ENCODE data around the gene NDUFA5. TPM values are rescaled to one million over a fixed set of nuclear protein-coding genes. Genes with fewer than 3 reads are reported as not detected.
"Not testable (repeated sequence)": the region's sequence is repeated elsewhere in the genome, so short reads cannot be mapped to it uniquely, and the experiment has no call there.

The NDUFA5 gene
- total RNA-seq, 1 experiment from 2014 or later, result 53.4 TPM

DNA sequence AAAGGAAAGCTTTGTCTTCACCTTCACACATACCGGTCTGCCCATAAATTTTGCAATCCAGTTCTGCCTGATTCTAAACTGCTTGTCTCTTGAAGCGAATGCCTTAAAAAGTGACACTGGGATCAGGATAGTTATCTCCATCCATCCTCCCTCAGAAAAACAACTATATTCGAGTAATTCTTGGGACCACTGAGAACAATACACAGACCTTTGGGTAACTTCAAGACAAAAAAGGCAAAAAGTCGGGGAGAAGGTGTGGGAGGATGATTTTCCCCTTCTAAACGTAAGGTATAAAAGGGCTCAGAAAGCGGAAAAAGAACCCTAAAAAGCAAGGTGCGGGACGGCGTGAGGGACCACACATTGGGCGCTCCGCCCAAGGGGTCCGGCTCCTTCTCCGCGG is 25.3 kb downstream of the NDUFA5 start:
- peak overlapping the region; percentile 28 to 33 for H3K4me3 ChIP-seq (ENCODE audit: low read depth in 2 of 2, low read length in 2 of 2)
- in situ Hi-C loops (cut with HindIII; ENCODE audit: low pct_unique_long_range_greater_than_20kb, low sequenced_read_pairs); H3K27me3 ChIP-seq (ENCODE audit: control insufficient read depth, insufficient read depth, low read length); H3K9me3 ChIP-seq (ENCODE audit: control insufficient read depth, insufficient read depth, low read depth, low read length); intact Hi-C loops (cut with micrococcal nuclease; ENCODE audit: unreplicated experiment); H3K4me1 ChIP-seq (ENCODE audit: control insufficient read depth, insufficient read depth, low read length); H3K36me3 ChIP-seq (ENCODE audit: control insufficient read depth, insufficient read depth, low read length); CTCF ChIA-PET; DNase-seq (ENCODE audit: low read depth, low spot score); H3K27ac ChIP-seq (ENCODE audit: low read length); BruUV-seq (replicated peaks); POLR2A ChIA-PET: not testable (repeated sequence)
- ATAC-seq, result peak; percentile 9; the same call in 1 of the 2 replicates

DNA sequence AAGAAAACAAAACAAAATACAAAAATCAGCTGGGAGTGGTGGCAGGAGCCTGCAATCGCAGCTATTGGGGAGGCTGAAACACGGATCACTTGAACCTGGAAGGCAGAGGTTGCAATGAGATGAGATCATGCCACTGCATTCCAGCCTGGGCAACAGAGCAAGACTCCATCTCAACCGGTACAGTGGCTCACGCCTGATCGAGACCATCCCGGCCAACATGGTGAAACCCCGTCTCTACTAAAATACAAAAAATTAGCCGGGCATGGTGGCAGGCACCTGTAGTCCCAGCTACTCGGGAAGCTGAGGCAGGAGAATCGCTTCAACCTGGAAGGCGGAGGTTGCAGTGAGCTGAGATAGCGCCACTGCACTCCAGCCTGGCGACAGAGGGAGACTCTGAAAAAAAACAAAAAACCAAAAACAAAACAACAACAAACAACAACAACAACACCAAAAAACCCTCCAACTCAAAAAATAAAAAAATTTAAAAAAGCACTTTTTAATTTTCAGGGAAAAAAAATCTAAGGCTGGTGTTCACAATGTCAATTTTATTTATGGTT is 27.5 kb downstream of the NDUFA5 start:
- H3K36me3 ChIP-seq (ENCODE audit: control insufficient read depth, insufficient read depth, low read length); DNase-seq (ENCODE audit: low read depth, low spot score); BruUV-seq (replicated peaks); ATAC-seq; H3K4me1 ChIP-seq (ENCODE audit: control insufficient read depth, insufficient read depth, low read length); H3K27ac ChIP-seq (ENCODE audit: low read length); POLR2A ChIA-PET; H3K27me3 ChIP-seq (ENCODE audit: control insufficient read depth, insufficient read depth, low read length); H3K4me3 ChIP-seq (ENCODE audit: low read depth in 2 of 2, low read length in 2 of 2); in situ Hi-C loops (cut with HindIII; ENCODE audit: low pct_unique_long_range_greater_than_20kb, low sequenced_read_pairs); intact Hi-C loops (cut with micrococcal nuclease; ENCODE audit: unreplicated experiment); H3K9me3 ChIP-seq (ENCODE audit: control insufficient read depth, insufficient read depth, low read depth, low read length): not testable (repeated sequence)
- CTCF ChIA-PET, result interaction anchor here (0.7 kb wide), 1 partner anchor 38 kb away, joined by 4 read pairs; no protein-coding TSS in a partner anchor

DNA sequence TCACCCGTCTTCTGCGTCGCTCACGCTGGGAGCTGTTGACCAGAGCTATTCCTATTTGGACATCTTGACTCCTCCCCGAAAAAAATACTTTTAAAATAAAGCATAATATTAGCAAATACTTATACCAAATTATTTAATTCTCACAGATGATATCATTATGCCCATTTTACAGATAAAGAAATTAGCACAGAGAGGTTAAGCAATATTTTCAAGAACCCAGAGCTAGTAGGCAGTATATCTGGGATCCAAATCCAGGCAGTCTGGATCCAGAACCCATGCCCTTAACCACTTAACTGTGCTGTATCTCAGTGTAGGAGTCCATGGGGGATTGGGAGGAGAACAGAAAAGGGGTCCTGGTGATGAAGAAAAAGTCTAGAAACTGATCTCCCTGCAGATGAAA is 29.4 kb downstream of the NDUFA5 start:
- Histone ChIP-seq H3K4me3 (ENCODE audit: low read depth in 2 of 2, low read length in 2 of 2) (no peak overlapping the region), H3K4me1 (ENCODE audit: control insufficient read depth, insufficient read depth, low read length) (no peaks in the 10 kb centered on the region), H3K9me3 (ENCODE audit: control insufficient read depth, insufficient read depth, low read depth, low read length) (no peaks in the 10 kb centered on the region), H3K27me3 (ENCODE audit: control insufficient read depth, insufficient read depth, low read length) (peaks cover 4% of the 10 kb centered on the region), H3K27ac (ENCODE audit: low read length) (no peak overlapping the region), H3K36me3 (ENCODE audit: control insufficient read depth, insufficient read depth, low read length) (no peaks in the 10 kb centered on the region)
- TF ChIP-seq SIN3A (IDR thresholded peaks at IDR 0.05; ENCODE audit: borderline replicate concordance, insufficient read depth, low read depth, low read length) (no peak), POLR2AphosphoS5 (IDR thresholded peaks at IDR 0.05; ENCODE audit: low read depth, low read length) (no peak), TCF7L2 (IDR thresholded peaks at IDR 0.05; ENCODE audit: low read depth, low read length) (no peak)
- TF ChIP-seq, protein P1, sequence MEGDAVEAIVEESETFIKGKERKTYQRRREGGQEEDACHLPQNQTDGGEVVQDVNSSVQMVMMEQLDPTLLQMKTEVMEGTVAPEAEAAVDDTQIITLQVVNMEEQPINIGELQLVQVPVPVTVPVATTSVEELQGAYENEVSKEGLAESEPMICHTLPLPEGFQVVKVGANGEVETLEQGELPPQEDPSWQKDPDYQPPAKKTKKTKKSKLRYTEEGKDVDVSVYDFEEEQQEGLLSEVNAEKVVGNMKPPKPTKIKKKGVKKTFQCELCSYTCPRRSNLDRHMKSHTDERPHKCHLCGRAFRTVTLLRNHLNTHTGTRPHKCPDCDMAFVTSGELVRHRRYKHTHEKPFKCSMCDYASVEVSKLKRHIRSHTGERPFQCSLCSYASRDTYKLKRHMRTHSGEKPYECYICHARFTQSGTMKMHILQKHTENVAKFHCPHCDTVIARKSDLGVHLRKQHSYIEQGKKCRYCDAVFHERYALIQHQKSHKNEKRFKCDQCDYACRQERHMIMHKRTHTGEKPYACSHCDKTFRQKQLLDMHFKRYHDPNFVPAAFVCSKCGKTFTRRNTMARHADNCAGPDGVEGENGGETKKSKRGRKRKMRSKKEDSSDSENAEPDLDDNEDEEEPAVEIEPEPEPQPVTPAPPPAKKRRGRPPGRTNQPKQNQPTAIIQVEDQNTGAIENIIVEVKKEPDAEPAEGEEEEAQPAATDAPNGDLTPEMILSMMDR (IDR thresholded peaks at IDR 0.05), result no peak
- TF ChIP-seq, protein P2, sequence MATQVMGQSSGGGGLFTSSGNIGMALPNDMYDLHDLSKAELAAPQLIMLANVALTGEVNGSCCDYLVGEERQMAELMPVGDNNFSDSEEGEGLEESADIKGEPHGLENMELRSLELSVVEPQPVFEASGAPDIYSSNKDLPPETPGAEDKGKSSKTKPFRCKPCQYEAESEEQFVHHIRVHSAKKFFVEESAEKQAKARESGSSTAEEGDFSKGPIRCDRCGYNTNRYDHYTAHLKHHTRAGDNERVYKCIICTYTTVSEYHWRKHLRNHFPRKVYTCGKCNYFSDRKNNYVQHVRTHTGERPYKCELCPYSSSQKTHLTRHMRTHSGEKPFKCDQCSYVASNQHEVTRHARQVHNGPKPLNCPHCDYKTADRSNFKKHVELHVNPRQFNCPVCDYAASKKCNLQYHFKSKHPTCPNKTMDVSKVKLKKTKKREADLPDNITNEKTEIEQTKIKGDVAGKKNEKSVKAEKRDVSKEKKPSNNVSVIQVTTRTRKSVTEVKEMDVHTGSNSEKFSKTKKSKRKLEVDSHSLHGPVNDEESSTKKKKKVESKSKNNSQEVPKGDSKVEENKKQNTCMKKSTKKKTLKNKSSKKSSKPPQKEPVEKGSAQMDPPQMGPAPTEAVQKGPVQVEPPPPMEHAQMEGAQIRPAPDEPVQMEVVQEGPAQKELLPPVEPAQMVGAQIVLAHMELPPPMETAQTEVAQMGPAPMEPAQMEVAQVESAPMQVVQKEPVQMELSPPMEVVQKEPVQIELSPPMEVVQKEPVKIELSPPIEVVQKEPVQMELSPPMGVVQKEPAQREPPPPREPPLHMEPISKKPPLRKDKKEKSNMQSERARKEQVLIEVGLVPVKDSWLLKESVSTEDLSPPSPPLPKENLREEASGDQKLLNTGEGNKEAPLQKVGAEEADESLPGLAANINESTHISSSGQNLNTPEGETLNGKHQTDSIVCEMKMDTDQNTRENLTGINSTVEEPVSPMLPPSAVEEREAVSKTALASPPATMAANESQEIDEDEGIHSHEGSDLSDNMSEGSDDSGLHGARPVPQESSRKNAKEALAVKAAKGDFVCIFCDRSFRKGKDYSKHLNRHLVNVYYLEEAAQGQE (IDR thresholded peaks at IDR 0.05; ENCODE audit: insufficient read depth in 1 of 2, low read depth in 2 of 2, low read length in 1 of 2), result no peak
- ATAC-seq, result no peak
- BruUV-seq (replicated peaks), result no TSS peak
- in situ Hi-C loops (cut with HindIII; ENCODE audit: low pct_unique_long_range_greater_than_20kb, low sequenced_read_pairs) (no loop called here), intact Hi-C loops (cut with micrococcal nuclease; ENCODE audit: unreplicated experiment) (no loop called here)
- no peak for DNase-seq (ENCODE audit: low read depth, low spot score)
- POLR2A ChIA-PET, result no interaction called here
- CTCF ChIA-PET, result no interaction called here

DNA sequence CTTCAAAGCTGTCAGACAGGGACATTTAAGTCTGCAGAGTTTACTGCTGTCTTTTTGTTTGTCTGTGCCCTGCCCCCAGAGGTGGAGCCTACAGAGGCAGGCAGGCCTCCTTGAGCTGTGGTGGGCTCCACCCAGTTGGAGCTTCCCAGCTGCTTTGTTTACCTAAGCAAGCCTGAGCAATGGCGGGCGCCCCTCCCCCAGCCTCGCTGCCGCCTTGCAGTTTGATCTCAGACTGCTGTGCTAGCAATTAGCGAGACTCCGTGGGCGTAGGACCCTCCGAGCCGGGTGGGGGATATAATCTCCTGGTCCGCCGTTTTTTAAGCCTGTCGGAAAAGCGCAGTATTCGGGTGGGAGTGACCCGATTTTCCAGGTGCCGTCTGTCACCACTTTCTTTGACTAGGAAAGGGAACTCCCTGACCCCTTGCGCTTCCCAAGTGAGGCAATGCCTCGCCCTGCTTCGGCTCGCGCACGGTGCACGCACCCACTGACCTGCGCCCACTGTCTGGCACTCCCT is 29.8 kb downstream of the NDUFA5 start:
- not testable (repeated sequence) for BruUV-seq (replicated peaks)

DNA sequence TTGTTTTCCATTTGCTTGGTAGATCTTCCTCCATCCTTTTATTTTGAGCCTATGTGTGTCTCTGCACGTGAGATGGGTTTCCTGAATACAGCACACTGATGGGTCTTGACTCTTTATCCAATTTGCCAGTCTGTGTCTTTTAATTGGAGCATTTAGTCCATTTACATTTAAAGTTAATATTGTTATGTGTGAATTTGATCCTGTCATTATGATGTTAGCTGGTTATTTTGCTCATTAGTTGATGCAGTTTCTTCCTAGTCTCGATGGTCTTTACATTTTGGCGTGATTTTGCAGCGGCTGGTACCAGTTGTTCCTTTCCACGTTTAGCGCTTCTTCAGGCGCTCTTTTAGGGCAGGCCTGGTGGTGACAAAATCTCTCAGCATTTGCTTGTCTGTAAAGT is 31.1 kb downstream of the NDUFA5 start:
- POLR2A ChIA-PET; CTCF ChIA-PET; BruUV-seq (replicated peaks); H3K27me3 ChIP-seq (ENCODE audit: control insufficient read depth, insufficient read depth, low read length); H3K4me1 ChIP-seq (ENCODE audit: control insufficient read depth, insufficient read depth, low read length); intact Hi-C loops (cut with micrococcal nuclease; ENCODE audit: unreplicated experiment); ATAC-seq; H3K36me3 ChIP-seq (ENCODE audit: control insufficient read depth, insufficient read depth, low read length); H3K9me3 ChIP-seq (ENCODE audit: control insufficient read depth, insufficient read depth, low read depth, low read length); H3K4me3 ChIP-seq (ENCODE audit: low read depth in 2 of 2, low read length in 2 of 2); H3K27ac ChIP-seq (ENCODE audit: low read length); DNase-seq (ENCODE audit: low read depth, low spot score); in situ Hi-C loops (cut with HindIII; ENCODE audit: low pct_unique_long_range_greater_than_20kb, low sequenced_read_pairs): not testable (repeated sequence)

More for the DNA sequence above, 29.8 kb downstream of the NDUFA5 start:
- H3K27ac ChIP-seq (ENCODE audit: low read length); ATAC-seq; CTCF ChIA-PET; H3K4me1 ChIP-seq (ENCODE audit: control insufficient read depth, insufficient read depth, low read length); intact Hi-C loops (cut with micrococcal nuclease; ENCODE audit: unreplicated experiment); POLR2A ChIA-PET; in situ Hi-C loops (cut with HindIII; ENCODE audit: low pct_unique_long_range_greater_than_20kb, low sequenced_read_pairs); H3K27me3 ChIP-seq (ENCODE audit: control insufficient read depth, insufficient read depth, low read length); DNase-seq (ENCODE audit: low read depth, low spot score); H3K9me3 ChIP-seq (ENCODE audit: control insufficient read depth, insufficient read depth, low read depth, low read length); H3K36me3 ChIP-seq (ENCODE audit: control insufficient read depth, insufficient read depth, low read length); H3K4me3 ChIP-seq (ENCODE audit: low read depth in 2 of 2, low read length in 2 of 2): not testable (repeated sequence)

Measured in Panc1 (cell line).